ENCODE data around the gene FARP1.
A peak's percentile ranks its signal among the peaks of the same experiment; 100 is the strongest.

The FARP1 gene

DNA sequence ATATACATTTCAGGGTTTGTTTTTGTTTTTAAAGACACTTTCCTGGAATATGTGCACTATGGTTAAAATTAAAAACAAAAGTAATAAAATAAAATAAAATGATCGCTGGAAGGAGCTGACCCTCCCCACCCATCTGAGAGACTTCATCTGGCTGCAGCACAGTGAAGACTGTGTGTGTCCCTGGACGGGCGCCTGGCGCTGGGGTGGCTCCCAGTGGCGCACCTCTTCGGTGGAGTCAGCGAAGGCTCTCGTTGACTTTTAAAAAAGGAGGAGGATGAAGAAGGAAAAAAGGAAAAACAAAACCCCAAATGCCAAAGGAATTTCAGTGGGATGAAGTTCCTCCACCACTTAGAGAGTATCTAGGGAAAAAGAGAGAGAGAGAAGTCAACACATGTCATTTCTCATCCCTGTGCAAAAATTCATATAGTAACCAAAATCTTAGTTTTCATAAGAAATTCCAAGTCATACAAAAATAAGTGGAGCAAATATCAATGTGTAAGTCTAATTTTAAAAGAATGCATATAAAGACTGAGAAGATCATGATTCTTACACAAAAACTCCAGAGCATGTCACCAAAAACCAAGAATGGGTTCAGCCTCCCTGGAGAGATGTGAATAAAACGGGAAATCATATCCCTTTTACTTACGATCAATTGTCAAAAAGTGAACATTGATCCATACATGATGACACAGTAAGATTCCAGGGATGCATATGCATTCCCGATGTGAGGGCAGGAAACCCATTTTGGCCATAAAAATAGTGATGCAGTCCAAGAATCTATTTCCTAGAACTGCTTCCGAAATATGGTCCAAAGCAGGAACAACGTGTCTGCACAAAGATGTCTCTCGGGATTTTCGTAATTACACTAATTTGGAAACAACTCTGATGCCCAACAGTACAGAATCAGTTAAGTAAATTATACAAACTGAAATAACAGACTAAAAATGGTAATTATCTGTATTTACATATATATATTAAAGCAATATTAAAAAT lies 310.3 kb downstream of the FARP1 start:
- no peak for DNase-seq

DNA sequence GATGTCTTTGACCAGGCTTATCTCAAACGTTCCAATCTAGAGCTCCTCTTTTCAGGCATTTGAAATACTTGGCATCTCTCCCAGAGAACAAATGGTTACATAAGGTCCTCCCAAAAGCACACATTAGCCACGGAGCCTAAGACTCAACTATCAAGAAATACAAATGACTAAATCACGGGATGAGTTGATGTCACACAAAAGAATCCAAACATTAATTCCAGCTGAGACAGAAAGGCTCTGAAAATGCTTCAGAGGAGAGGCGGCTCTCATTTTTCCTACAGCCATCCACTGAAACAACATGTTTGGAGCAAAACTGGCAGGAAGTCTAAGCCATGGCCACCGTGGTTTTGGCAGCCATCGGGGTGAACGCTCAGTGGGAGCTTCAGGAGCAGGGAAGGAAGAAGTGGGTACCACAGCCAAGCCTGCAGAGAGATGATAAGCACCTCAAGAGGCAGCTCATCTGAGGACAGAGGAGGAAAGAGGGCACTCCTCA lies 311.5 kb downstream of the FARP1 start:
- peak; percentile 94 for DNase-seq

DNA sequence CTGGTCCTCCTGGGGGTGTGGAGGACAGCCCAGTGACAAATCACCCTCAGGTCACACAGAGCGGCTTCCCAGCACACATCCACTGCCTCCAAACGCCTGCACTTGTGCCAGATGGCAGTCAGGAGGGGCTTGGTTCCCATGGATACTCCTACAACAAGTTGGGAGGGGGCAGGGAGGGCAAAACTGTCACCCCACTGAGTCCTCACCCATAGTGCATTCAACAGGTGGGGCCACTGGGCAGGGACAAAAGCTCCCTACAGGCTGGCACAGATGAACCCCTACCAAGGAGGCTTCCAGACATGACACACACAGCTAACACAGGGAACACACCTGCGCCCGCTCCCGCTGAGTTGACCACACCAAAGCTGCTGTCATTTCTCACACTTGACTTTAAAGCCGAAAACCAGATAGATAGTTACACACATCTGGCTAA lies 313.5 kb downstream of the FARP1 start:
- DNase-seq, result no peak

DNA sequence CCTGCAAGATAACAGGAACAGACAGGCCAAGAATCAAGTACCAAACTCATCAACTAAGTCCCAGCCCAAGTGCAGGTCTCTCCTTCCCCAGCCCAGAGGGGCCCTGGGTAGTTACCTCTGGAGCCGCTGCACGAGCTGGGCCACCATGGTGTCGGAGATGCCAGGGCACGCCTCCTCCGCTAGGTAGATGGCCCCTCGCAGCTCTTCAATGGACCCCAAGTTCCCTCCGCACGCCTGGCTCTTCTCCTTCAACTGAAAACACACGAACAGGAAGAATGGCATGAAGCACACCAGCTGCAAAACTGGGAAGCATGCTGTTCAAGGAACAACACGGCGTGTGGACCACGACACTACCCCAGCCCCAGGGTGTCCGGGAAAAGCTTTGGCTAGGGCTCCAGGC lies 314.2 kb downstream of the FARP1 start:
- no peak for DNase-seq

DNA sequence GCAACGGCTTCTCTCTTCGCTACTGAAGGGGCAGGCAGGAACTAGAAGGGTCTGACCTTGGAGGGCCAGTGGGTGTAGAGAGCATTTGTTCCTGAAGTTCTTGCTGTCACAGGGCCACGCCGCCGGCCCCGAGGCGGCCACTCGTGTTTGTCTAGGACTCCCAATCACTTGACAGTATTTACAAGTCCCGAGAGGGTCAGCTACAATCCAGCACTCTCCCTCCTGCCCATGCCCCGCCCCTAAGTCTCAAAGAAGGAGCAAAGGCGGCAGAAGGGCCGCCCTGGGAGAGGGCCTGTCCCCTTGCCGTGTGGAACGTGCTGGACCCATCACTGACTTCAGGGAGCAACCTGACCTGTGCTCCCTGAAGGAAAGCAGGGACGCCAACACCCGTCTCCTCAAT lies 315.5 kb downstream of the FARP1 start:
- no peak for DNase-seq

DNA sequence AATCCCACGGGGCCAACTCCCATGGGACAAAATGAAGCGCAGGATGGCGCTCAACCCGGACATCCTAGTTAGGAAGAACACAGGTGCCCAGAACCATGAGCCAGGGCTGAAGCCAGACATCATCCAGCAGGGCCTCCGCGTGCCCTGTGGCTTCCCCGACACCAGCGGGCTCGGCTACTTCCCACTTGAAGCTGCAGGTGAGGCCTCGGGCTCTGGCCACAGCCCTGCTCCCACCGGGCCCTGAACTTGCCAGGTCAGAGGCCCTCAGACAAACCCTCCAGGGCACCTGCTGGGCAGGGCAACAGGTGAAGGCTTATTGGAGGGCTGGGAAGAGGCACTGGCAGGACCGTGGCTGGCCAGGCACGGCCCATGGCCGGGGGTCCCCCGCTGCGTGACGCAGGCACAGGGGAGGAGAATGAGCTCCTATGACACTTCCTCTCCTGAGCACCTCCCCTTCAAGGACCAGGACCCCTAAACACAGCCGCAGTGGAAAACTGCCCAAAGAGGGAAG lies 316.3 kb downstream of the FARP1 start:
- DNase-seq, result no peak

DNA sequence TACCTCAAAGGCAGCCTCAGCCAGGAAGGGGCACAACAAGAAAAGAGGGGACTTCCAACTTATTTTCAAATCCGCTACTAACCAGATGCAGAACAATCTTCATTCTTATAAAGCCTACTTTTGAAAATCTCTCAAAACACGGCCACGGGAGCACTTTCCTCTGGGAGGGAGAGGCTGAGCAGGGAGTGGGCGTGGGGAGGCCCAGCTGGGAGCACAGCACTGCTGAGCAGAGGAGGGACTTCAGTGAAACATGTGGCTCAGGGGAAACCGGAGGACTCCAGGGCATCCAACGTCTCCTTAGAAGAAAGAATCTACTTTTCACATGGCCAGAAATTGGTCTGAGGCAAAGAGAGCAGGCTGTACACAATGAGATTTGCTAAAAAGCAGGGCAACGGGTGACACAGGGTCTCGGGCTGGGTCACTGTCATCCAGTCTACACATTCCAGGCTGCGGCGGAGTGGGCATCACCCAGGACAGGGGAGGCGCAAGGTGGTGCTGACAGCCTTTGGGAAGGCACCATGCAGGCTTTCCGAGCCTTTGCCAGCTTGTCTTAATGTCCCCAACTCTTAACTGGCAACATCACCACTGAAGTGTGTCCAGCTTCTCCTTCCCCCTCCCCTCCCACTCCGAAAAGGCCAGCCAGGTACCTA lies 317.0 kb downstream of the FARP1 start:
- no peak for DNase-seq

DNA sequence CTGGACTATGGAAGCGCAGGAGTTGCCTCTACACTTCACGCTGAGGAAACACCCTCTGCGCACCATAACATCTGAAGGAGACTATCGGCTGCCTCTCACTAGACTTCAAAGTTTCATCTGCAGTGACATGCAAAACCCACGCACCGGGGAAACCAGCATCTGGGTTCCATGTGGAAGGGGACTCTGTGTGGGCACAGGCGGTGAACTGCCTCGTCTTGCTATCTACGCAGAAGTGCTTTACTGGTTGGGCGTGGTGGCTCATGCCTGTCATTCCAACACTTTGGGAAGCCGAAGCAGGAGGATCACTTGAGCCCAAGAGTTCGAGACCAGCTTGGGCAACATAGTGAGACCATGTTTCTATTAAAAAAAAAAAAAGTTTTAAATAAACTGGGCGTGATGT lies 317.6 kb downstream of the FARP1 start:
- DNase-seq, result no peak

DNA sequence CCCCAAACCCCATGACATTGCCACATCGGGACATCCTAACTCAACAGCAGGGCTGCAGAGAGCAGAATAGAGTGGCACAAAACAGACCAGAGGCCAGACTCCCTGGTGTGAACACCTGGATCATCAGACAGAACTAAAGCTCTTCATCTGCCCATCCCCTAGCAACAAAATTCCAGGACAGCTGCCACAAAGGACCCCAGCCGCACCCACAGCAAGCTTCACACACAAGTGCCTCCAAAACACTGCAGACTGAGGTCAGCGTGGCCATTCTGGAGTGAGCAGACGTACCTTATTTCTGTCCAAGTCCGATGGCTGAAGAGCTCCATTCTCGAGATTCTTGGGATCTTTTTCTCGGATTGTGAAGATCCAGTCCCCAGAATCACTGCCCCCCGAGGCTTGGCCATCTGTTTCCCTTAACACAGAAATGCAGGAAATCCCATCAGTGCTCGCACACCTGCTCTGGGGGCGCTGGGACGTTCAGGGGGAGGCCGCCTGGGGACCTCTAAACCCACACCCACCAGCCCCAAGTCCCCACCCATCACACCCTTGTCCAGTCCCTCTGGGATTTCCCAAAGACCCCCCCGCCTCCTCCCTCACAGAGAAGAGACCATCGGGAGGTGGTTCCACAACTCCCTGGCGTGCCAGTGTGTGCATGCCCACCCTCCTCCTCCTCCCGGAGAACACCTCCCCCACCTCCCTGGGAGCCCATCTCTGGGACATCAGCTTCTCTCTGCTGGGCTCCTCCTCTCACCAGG lies 318.8 kb downstream of the FARP1 start:
- DNase-seq, result no peak

DNA sequence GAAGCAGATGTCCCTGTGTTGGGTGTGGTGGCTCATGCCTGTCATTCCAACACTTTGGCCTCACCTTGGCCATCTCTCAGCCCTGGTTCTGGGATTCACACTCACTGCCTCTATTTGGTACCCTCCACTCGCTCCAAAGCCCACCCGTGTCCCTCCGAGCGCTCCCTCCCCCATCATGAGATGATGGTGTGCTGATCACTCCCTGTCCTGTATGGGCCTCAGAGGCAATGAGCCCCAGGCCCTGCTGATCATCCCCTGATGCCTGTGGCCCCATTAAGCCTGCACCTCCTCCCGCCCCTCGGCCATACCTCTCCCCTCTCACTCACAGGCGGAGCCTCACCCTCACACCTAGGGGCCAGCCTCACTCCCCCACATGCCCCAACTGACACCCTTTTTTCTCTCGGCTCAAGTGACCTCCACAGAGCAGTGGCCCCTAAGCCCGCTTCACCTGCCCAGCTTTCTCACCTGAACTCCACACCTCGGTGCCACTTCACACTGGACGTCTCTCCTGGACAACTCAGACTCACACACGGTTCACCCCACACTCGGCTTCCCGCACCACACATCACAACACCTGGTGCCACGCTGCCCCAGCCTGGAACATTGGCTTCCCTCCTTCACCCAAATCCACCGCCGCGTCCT lies 319.5 kb downstream of the FARP1 start:
- no peak for DNase-seq

DNA sequence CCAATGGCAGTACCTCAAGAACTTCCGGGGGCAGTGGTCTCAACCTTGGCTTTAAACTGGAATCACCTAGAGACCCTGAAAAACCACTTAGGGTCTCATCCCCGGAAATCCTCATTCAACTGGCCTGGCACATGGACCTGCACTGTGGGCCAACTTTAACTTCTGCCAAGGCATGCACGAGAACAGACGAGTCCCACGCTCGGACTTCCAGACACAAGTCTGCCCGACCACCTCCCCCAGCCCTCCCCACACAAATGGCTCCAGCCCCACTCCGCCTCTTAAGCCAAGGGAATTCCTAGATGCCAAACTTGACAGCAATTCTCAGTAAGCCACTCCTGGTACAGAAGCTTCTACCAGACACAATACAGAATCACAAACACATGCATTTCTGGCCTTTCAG lies 320.1 kb downstream of the FARP1 start:
- DNase-seq, result no peak

DNA sequence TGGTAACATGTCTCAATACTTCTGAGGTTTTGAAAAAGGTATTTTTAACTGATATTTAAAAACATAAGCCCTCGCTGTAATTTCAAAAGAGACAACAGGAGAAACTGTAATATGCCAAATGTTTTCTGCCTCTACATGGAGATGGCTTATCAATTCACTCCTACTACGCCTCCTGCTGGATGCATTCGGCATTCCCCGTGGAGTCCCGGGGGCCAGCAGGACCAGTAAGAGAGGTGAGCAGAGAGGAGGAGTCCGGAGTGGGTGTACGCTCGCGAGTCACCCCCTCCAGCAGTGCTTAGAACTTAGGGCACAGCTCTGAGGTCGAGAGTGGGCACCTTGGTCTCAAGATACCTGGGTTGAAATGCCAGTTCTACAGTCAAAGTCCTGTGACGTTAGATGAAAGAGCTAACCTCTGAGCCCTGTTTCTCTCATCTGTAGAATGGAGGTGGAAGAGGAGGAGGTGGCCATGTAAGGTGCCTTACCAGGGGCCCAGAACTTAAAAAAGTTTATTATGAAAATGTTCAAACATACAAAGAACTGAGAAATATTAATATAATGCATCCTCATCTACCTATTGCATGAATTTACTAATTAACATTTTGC lies 323.8 kb downstream of the FARP1 start:
- no peak for DNase-seq

DNA sequence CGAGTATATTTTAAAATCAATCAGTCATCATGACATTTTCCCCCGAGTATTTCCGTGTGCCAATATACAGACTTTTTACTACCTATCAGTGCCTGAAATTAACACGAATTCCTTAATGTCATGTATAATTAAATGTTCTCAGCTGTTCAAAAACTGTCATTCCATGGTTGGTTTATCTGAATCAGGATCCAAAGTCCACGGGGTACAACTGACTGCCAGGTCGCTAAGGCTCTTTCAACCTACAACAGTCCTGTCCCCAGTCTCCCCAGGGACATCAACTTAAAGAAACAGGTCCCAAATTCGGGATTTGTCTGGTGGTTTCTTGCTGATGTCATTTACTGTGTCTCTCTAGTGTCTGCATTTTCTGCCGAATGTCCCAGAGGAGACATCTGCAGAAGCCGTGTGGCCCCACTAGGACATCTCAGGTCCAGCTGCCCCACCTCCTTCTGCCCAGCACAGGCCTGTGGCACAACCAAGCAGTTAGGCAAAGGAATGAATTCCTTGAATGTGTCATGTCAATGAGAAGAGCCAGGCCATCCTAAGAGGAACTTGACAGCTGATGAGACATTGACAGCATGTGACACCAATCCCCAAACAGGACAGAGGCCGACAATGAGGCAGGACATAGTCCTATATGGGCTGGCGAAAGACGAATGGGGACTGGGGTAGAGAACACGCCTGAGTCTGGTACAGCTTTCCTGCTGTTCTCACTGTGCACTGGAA lies 324.5 kb downstream of the FARP1 start:
- DNase-seq, result no peak

DNA sequence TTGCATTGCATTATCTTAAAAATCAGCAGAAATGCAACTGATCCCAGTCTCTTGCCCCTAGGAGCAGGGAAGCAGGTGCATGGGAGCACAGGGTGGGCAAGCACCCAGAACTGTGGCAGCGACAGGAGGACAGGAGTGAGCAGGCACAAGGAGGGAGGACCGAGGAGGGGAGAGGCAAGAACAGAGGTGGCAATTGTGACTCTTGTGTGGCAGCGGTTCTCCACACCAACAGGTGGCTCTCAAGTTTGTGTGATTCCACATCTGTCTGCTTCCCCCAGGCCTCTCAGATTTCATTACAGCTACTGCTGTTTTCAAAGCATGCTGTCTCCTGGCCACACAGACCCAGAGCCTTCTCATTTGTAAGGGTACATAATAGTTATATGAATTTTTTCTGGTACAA lies 325.5 kb downstream of the FARP1 start:
- DNase-seq, result no peak

DNA sequence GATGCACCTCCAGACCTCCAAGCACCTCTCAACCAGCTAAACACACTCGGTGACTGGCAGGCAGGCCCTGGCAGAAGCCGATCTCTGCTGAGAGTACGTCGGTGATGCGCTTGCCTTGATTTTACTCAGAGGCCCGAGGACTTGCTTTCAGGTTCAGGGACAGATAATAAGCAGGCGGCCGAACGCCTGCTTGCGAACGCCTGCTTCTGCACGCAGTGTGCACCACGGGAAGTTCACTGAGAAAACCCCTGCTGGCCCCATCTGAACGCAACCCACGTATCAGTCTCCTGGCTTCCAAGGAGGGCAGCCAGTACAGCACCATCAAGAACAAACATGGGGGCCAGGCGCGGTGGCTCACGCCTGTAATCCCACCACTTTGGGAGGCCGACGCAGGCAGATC lies 326.0 kb downstream of the FARP1 start:
- DNase-seq, result no peak

DNA sequence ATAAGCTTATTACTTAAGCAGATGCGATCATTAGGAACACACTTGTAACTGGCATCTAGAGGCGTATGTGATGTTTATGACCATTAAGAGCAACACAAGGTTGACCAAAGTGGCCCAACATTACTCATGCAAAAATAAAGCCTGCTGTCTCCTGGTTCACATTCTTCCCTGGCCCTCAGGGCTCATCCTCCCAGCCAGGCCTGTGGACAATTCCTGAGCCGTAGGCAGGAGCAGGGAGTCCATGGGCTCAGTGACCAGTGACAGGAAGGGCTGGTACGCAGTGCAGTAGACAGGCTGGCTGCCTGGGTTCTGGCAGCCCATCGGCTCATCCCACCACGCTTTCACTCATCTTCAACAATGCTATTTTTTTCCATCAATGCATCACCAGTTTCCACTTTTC lies 328.0 kb downstream of the FARP1 start:
- no peak for DNase-seq

DNA sequence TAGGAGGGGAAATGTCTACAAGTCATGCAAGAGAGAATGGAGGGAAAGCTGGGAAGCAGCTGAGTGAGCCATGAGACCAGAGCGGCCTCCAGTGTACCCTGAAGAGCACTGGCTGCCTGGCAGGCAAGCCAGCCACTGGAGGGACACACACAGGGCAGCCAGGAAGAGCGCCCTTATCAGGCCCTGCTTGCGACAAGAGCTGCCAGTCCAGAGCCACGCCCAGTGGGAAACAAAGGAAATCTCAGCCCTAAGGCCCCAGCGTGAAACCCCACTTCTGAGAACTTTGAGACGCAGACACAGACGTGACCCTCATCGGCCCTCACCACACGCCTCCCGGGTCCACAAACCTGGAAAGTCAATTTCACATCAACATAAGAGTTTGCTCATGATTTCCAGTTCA lies 329.0 kb downstream of the FARP1 start:
- DNase-seq, result no peak

DNA sequence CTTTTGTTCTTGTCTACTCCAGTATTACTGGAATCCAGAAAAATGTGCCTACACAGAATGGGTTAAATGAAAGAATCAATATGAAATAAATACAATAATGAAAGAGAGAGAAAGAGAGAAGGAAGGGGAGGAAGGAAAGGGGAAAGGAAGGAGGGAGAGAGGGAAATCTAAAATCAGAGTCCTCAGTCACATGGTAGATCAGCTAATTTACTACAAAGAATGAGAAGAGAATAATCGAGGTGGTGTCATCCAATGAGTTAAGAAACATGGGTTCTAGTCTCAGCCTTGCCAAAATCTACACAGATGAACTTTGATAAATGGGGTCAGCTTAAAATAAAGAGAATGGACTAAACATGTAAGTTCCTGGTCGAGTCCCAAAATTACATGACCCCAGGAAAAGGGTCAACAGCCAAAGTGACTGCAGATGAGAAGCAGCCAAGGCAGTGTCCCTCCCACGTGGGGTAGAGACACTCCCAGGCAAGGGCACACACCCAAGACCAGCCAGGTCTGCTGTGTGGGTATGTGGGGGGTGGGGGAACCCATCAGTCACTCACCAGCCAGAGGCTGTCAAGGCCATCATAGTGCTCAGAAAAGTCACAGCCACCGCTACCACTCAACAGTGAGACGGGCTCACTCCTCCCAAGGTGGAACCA lies 330.4 kb downstream of the FARP1 start:
- no peak for DNase-seq

DNA sequence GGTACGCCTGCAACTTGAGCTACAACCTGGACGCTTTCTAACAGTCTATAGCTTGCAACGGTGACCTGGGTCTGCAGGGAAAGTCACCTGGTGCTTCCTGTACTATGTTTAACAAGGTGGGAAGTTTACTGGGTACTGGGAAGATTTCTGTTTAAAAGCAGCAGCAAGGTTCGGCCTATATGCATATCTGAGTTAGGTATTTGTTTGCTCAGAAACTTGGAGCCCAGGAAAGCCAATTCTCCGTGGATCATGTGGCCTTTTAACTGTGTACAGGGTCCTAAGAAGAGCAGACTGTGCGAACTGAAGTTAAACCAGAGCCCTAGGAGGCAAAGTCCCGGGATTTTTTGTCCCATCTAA lies 330.9 kb downstream of the FARP1 start:
- DNase-seq, result no peak

DNA sequence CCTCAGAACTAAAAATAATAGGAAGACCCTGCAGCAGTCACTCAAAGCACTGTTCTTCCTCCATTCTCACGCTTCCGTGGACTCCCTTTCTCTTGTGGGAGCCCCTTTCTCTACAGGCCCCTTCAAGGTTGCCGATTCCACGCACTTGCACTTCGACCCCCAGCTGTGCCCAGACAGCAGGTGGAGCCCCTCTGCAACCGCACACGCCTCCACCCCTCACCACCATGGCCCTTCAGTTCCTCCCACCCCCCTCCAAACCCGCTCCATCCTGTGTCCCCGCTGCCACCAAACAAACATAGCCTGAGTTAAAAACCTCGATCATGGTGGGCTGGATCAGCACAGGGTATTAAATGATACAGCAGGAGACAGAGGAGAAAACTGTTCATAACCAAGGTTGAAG lies 331.4 kb downstream of the FARP1 start:
- no peak for DNase-seq

DNA sequence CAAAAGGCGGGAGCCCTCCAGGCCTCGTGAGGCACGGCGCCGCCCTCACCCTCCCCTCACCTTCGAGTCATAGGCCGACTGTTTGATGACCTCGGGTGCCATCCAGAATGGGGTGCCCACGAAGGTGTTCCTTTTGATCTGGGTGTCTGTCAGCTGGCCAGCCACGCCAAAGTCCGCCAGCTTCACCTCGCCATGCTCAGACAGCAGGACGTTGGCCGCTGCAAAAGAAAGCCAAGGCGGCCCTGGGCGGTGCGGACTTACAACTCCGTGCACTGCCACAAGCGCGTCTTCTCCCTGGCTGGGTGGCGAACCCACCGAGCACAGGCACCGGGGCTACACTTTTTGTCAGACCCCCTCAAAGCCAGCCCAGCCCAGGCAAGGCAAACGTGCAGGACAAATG lies 331.9 kb downstream of the FARP1 start:
- no peak for DNase-seq
